OCI-LY1 (cell line): Measurements from ENCODE around the gene TNFRSF1B.
"Not testable (repeated sequence)": the region's sequence is repeated elsewhere in the genome, so short reads cannot be mapped to it uniquely, and the experiment has no call there.

Experiments used
- H2AFZ ChIP-seq: fragments of 200-600 bp; sonication (generic), shearing (Covaris generic); 2 replicates; pipeline ENCODE4 v1.6.0; 2014; ENCODE audit warnings: antibody characterized with exemption, mild to moderate bottlenecking, low read length
- H3F3A ChIP-seq: fragments of 200-600 bp; sonication (generic), shearing (Covaris generic); 2 replicates; pipeline ENCODE4 v1.6.0; 2014; ENCODE audit warnings: mild to moderate bottlenecking, antibody characterized with exemption, low read length, moderate library complexity; ENCODE audit not compliant: insufficient read depth
- H3K27ac ChIP-seq: fragments of 200-600 bp; sonication (generic); 2 replicates; pipeline ENCODE4 v1.5.1; 2014; ENCODE audit warnings: low read length, mixed run types, mild to moderate bottlenecking, low read depth; ENCODE audit not compliant: poor library complexity, severe bottlenecking
- H3K27me3 ChIP-seq: fragments of 200-600 bp; sonication (generic); 2 replicates; pipeline ENCODE4 v1.6.0; 2014; ENCODE audit warnings: antibody characterized with exemption, mild to moderate bottlenecking, low read length, moderate library complexity; ENCODE audit not compliant: insufficient read depth
- H3K36me3 ChIP-seq: fragments of 200-600 bp; sonication (generic); 2 replicates; pipeline ENCODE4 v1.6.1; 2014; ENCODE audit warnings: mild to moderate bottlenecking, antibody characterized with exemption, low read length, moderate library complexity, mixed read lengths; ENCODE audit not compliant: insufficient read depth
- H3K4me1 ChIP-seq: fragments of 200-600 bp; sonication (generic); 2 replicates; pipeline ENCODE4 v1.5.1; 2014; ENCODE audit warnings: mild to moderate bottlenecking, low read length, moderate library complexity; ENCODE audit not compliant: insufficient read depth, severe bottlenecking
- H3K4me2 ChIP-seq: fragments of 200-600 bp; sonication (generic), shearing (Covaris generic); 2 replicates; pipeline ENCODE4 v1.6.1; 2014; ENCODE audit warnings: low read length
- H3K4me3 ChIP-seq: fragments of 200-600 bp; sonication (generic); 2 replicates; pipeline ENCODE4 v1.5.1; 2014; ENCODE audit warnings: low read length, low read depth, mild to moderate bottlenecking, mixed read lengths; ENCODE audit not compliant: poor library complexity, severe bottlenecking
- H3K79me2 ChIP-seq: fragments of 200-600 bp; shearing (Covaris generic); 2 replicates; pipeline ENCODE4 v1.6.1; 2016; ENCODE audit warnings: mixed run types, low read length, mixed read lengths; ENCODE audit not compliant: insufficient read depth
- H3K9ac ChIP-seq: fragments of 200-600 bp; sonication (generic), shearing (Covaris generic); 2 replicates; pipeline ENCODE4 v1.6.1; 2014; ENCODE audit warnings: mild to moderate bottlenecking, low read length, mixed read lengths
- H3K9me2 ChIP-seq: fragments of 200-600 bp; sonication (generic), shearing (Covaris generic); 2 replicates; pipeline ENCODE4 v1.6.1; 2014; ENCODE audit warnings: low read depth, mild to moderate bottlenecking, low read length, mixed read lengths
- H3K9me3 ChIP-seq: fragments of 200-600 bp; shearing (Covaris generic); 2 replicates; pipeline ENCODE4 v1.6.1; 2014; ENCODE audit warnings: low read length, mixed read lengths
- H4K20me1 ChIP-seq: fragments of 200-600 bp; sonication (generic), shearing (Covaris generic); 2 replicates; pipeline ENCODE4 v1.6.0; 2016; ENCODE audit warnings: mild to moderate bottlenecking, low read length; ENCODE audit not compliant: insufficient read depth
- EZH2 ChIP-seq: fragments of 200-600 bp; sonication (generic), shearing (Covaris generic); IDR thresholded peaks from 2 replicates; pipeline ENCODE4 v1.8.0; 2017; ENCODE audit warnings: borderline replicate concordance, mixed run types, mild to moderate bottlenecking, antibody characterized with exemption, low read length, moderate library complexity, mixed read lengths
- TF ChIP-seq, protein P1 (sequence below): fragments of 200-600 bp; sonication (generic), shearing (Covaris generic); IDR thresholded peaks from 2 replicates; pipeline ENCODE4 v1.5.1; 2017; ENCODE audit warnings: mild to moderate bottlenecking, antibody characterized with exemption, low read length, moderate library complexity, mixed read lengths

The TNFRSF1B gene

GRCh38 chr1:12215118-12215961, 48.5 kb downstream of the TNFRSF1B start:
- TF ChIP-seq, protein P1, sequence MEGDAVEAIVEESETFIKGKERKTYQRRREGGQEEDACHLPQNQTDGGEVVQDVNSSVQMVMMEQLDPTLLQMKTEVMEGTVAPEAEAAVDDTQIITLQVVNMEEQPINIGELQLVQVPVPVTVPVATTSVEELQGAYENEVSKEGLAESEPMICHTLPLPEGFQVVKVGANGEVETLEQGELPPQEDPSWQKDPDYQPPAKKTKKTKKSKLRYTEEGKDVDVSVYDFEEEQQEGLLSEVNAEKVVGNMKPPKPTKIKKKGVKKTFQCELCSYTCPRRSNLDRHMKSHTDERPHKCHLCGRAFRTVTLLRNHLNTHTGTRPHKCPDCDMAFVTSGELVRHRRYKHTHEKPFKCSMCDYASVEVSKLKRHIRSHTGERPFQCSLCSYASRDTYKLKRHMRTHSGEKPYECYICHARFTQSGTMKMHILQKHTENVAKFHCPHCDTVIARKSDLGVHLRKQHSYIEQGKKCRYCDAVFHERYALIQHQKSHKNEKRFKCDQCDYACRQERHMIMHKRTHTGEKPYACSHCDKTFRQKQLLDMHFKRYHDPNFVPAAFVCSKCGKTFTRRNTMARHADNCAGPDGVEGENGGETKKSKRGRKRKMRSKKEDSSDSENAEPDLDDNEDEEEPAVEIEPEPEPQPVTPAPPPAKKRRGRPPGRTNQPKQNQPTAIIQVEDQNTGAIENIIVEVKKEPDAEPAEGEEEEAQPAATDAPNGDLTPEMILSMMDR: no peak
- TF ChIP-seq EZH2: no peak
- Histone ChIP-seq H3K4me2 (no peak overlapping the region), H3K79me2 (no peaks in the 10 kb centered on the region), H3K27me3 (peaks cover 10% of the 10 kb centered on the region), H2AFZ (no peak overlapping the region), H3K36me3 (no peaks in the 10 kb centered on the region), H3K27ac (no peak overlapping the region), H3K4me1 (peaks cover 6% of the 10 kb centered on the region), H3K9me2 (no peaks in the 10 kb centered on the region), H3K9me3 (no peaks in the 10 kb centered on the region), H4K20me1 (no peaks in the 10 kb centered on the region), H3K4me3 (no peak overlapping the region), H3K9ac (no peak overlapping the region), H3F3A (no peaks in the 10 kb centered on the region)

- no peaks in the 10 kb centered on the region; the same call in 1 of the 2 replicates for H3K36me3 ChIP-seq
- peaks cover 7% of the 10 kb centered on the region for H3K27me3 ChIP-seq
- no peaks in the 10 kb centered on the region for H3K79me2 ChIP-seq
- H3K27ac ChIP-seq: no peak overlapping the region
- no peak overlapping the region for H3K4me2 ChIP-seq
- no peaks in the 10 kb centered on the region for H3F3A ChIP-seq
- TF ChIP-seq, protein P1: no peak
- no peak for TF ChIP-seq EZH2
- no peak overlapping the region for H3K9ac ChIP-seq
- no peaks in the 10 kb centered on the region for H4K20me1 ChIP-seq
- H3K4me1 ChIP-seq: no peaks in the 10 kb centered on the region
- H3K9me3 ChIP-seq: no peaks in the 10 kb centered on the region
- no peak overlapping the region for H2AFZ ChIP-seq
- no peak overlapping the region for H3K4me3 ChIP-seq
- H3K9me2 ChIP-seq: no peaks in the 10 kb centered on the region
These were observed 53.0 kb downstream of the TNFRSF1B start for GRCh38 chr1:12219800-12220199.

DNA sequence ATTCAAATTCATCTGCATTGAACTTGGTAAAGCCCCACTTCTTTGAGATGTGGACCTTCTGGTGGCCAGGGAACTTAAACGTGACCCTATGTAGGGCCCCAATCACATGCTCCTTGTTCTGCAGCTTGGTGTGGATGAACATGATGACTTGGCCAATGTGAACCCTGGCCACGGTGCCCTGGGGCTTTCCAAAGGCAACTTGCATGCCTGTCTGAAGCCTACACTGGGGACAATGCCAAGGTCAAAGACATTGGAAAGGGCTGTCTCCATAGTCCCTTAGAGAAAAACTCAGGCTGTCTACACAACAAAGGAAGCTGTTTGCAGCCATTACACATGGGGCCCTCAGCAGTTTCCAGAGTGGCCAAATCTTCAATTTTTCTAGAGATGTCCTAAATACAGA, 54.1 kb downstream of the TNFRSF1B start:
- Histone ChIP-seq H3K79me2 (no peaks in the 10 kb centered on the region), H3F3A (no peaks in the 10 kb centered on the region), H3K9me2 (no peaks in the 10 kb centered on the region), H3K4me1 (no peaks in the 10 kb centered on the region), H3K4me3 (no peak overlapping the region), H3K9ac (no peak overlapping the region), H3K9me3 (no peaks in the 10 kb centered on the region), H3K27ac (no peak overlapping the region), H3K36me3 (no peaks in the 10 kb centered on the region; the same call in 1 of the 2 replicates), H3K4me2 (no peak overlapping the region), H3K27me3 (no peaks in the 10 kb centered on the region; the same call in 1 of the 2 replicates), H2AFZ (no peak overlapping the region), H4K20me1 (no peaks in the 10 kb centered on the region)
- no peak for TF ChIP-seq EZH2
- TF ChIP-seq, protein P1: no peak

DNA sequence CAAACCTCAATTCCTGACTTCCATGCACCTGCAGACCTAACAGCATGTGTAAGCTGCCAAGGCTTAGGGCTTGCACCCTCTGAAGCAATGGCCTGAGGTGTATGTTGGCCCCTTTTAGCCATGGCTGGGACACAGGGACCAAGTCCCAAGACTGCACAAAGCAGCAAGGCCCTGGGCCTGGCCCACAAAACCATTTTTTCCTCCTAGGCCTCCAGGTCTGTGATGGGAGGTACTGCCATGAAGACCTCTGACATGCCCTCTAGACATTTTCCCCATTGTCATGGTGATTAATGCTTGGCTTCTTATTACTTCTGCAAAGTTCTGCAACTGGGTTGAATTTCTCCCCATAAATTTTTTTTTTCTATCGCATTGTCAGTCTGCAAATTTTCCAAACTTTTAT, 55.9 kb downstream of the TNFRSF1B start:
- not testable (repeated sequence) for H3K79me2 ChIP-seq, H3K9me2 ChIP-seq, H3K36me3 ChIP-seq, H2AFZ ChIP-seq, H3K9ac ChIP-seq, H3K27me3 ChIP-seq, H3K27ac ChIP-seq, H3K4me2 ChIP-seq, H3K4me1 ChIP-seq, H3K4me3 ChIP-seq, H3K9me3 ChIP-seq, H4K20me1 ChIP-seq, H3F3A ChIP-seq

- H3K9me2 ChIP-seq, H3K4me3 ChIP-seq, H3K4me1 ChIP-seq, H3K4me2 ChIP-seq, H2AFZ ChIP-seq, H3K9ac ChIP-seq, H3K36me3 ChIP-seq, H3F3A ChIP-seq, H3K9me3 ChIP-seq, H3K27ac ChIP-seq, H3K27me3 ChIP-seq, H3K79me2 ChIP-seq, H4K20me1 ChIP-seq: not testable (repeated sequence)
These were observed 57.3 kb downstream of the TNFRSF1B start for GRCh38 chr1:12224092-12224491.
